NCI-H446 treated with DMSO at 0.1 percent for 48 hours (cell line): ENCODE measurements around the gene PPP2R3B.
"Not testable (repeated sequence)": the region's sequence is repeated elsewhere in the genome, so short reads cannot be mapped to it uniquely, and the experiment has no call there.

ENCODE experiments used
- DNase-seq: peaks from one replicate; lab custom pipeline; 2025; lab: John Stamatoyannopoulos, UW

PPP2R3B gene

DNA sequence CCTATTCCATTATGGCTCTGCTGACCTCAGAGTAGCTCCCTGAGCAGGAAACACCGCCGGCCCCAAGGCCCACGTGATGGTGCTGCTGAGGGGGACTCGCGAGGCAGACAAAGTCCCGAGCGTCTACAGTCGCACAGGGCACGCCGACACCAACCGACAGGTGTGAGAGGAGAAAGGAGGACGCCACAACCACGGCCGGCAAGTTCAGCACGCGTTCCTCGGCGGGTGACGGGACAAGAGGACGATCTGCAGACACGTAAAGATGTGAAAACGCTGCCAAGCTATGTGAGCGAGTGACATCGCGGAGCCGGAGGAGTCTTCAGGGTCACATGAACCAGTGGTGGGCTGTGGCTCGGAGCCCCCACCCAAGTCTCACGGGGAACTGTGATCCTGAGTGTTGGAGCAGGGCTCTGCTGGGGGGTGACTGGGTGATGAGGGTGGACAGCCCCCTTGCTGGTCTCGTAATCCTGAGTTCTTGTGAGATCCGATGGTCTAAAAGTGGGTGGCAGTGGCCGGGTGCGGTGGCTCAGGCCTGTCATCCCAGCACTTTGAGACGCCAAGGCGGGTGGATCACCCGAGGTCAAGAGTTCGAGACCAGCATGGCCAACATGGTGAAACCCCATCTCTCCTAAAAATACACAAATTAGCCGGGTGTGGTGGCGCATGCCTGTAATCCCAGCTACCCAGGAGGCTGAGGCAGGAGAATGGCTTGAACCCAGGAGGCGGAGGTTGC, 34.0 kb downstream of the PPP2R3B start:
- no peak for DNase-seq

DNA sequence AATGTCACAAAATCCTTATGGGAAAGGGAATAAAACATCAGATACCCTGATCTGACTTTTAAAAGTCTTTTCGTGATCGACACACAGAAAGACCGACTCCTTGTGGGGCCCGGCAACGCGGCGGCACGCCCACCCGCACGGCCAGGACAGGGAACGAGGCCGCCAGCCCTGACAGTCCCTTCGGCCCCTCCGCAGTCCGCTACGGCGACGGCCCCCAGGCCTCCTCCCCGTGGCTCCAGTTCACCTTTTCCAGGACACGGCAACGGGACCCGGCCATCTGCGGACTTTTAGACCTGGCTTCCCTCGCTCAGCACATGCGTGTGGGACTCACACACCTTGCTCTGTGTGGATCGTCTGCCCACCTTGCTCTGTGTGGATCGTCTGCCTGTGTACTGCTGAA, 34.5 kb downstream of the PPP2R3B start:
- DNase-seq: no peak

DNA sequence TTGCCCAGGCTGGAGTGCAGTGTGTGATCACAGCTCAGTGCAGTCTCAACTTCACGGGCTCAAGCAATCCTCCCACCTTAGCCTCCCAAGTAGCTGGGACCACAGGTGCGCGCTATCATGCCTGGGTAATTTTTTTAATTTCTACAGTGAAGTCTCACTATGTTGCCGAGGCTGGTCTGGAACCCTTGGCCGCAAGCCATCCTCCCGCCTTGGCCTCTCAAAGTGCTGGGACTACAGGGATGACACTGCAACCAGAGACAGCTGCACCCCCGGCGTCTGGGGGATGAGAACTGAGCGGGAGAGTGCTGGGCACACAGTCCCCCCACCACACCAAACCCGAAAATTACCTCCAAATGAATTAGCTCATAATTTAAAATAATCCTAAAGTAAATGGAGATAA, 35.0 kb downstream of the PPP2R3B start:
- no peak for DNase-seq

DNA sequence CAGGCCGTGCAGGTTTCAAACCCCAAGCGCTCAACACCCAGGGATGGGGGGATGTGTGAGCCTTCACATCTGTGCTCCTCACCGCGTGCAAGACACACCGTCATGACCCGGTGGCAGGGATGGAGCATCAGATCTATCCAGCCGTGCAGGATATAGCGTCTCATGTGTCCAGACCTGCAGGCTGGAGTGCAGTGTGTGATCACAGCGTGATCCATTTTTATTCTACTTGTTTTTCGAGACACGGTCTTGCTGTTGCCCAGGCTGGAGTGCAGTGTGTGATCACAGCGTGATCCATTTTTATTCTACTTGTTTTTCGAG, 35.4 kb downstream of the PPP2R3B start:
- DNase-seq: not testable (repeated sequence)

DNA sequence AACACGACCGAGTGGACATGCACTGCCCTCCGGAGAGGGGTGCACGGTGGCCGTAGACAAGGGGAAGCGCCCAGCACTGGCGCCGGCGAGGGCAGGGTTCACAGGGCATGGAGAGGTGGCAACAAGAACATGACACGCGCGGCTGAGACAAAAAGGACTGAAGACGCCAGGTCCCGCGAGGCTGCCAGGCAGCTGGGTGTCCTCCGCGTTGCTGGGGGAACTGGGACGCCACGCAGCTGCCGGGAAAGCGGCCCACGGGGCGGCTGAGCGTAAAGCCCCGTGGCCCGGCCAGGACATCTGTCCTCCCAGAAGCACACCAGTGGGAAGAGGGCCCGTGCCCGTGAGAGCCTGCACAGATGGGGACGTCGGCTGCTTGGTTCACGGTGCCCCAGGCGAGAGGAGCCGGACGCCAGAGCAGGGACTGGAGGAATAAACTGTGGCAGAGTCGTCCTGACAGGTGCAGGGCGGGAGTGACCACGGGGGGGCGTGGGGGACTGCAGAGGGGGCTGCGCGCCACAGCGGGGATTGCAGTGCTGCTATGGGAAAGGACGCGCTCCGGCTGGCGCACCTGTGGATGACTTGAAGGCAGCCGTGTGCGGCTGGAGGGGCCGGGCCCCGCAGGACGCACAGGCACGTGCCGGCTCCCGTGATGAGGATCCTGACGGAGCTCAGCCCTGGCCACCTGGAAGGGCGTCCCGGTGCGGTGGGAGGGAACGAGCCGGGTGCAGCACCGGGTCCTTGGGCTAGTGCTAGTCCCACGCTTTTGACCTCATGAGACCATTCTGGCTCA, 36.0 kb downstream of the PPP2R3B start:
- DNase-seq: no peak

DNA sequence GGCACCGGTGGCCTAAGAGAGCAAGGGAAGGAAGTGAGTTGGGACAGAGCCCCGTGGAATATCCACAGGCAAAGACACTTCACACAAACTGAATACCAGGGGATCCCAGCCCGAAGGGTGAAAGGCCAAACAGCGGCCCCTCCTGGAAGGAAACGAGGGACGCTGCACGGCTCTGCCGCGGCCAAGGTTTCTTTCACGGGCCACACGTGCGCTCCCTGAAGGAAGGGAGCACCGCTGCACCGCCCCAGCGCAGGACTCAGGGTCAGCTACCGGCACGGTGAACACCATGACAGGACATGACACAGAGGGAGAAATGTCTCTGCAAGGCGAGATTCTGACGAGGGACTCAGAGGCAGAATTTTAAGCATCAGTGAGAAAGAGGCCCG, 36.6 kb downstream of the PPP2R3B start:
- DNase-seq: no peak

DNA sequence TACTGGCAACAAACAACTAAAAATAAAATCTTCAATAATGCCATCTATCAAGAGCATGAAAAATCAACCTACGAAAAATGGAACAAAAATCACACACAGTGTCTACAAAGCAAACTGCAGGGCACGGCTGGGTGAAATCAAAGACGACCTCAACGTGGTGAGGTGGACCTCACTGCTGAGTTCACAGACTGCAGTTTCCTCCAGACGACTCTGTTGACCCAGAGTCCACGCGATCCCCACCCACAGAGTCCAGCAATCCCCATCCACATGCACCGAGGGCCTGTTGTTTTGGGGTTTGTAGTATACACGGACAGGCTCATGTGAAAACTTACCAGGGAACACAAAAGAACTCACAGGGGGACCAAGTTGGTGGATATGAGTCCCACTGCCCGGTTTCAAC, 37.0 kb downstream of the PPP2R3B start:
- no peak for DNase-seq

DNA sequence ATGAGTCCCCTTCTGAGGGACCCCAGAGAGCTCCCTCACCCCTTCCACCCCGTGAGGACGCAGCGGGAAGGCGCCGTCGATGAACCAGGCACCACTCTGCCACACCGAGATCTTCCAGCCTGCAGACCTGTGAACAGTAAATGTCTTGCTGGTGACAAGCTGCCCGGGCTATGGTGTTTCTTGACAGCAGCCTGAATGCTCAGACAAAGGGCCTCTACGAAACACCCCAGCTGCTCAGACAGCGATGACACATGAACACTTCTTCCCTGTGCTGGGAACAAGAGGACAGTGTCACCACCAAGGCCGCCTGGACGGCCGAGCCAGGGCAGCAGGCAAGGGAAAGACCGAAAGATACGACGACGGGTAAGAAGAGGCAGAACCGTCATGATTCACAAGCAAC, 37.5 kb downstream of the PPP2R3B start:
- DNase-seq: no peak

DNA sequence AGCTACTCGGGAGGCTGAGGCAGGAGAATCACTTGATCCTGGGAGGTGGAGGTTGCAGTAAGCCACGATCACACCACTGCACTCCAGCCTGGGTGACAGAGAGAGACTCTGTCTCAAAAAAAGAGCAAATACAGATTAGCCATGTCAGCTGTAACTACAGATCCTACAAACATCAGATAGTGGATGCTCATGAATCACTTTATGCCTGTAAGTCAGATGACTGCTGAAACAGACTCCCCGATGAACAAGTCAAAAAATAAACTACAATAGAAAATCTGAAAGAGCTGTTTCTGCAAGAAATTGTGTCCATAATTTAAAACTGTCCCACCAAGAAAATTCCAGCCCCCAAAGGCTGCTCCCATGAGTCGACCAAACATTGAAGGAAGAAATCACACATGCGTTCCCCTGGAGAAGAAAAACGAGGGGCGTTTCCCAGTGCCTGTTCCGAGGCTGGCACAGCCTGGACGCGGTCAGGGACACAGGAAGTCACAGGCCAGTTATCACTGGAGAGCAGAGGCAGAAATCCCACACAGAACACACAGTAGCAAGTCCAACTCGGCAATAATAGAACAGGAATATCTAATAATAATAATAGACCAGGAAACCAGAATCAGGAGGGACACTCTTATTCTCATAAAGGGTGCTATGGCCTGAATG, 38.1 kb downstream of the PPP2R3B start:
- no peak for DNase-seq

DNA sequence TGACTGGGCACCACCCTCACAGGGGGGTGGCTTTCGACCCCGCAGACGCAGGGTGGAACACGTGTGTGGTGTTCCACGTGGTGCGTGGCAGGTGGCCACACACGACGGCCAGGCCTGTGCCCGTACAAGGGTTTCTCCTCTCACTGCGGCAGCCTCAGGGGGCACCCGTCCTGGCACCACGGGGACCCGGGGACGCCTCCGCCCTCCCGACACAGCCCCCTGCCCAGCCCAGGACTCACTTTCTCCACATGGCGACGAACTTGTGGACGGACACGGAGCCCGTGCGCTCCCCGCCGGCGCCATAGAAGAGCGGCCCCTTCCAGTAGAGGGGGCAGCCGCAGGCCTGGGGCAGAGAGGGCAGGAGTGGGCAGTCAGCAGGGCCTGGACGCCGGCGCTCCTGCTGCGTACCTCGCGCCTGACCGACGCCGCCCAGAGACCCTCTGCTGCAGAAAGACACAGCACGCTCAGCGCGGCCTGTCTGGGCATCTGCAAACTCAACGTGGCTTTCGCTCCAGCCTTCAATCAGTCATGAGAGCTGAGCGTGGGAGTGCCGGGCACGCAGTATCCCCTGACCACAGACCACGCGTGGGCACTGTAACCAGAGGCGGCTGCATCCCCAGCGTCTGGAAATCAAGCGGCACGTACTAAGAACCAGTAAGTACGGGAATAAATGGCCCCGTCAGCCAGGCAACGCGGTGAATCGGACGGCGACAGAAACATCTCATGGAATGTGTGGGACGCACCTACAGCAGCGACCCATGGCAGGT, 39.2 kb downstream of the PPP2R3B start:
- no peak for DNase-seq

DNA sequence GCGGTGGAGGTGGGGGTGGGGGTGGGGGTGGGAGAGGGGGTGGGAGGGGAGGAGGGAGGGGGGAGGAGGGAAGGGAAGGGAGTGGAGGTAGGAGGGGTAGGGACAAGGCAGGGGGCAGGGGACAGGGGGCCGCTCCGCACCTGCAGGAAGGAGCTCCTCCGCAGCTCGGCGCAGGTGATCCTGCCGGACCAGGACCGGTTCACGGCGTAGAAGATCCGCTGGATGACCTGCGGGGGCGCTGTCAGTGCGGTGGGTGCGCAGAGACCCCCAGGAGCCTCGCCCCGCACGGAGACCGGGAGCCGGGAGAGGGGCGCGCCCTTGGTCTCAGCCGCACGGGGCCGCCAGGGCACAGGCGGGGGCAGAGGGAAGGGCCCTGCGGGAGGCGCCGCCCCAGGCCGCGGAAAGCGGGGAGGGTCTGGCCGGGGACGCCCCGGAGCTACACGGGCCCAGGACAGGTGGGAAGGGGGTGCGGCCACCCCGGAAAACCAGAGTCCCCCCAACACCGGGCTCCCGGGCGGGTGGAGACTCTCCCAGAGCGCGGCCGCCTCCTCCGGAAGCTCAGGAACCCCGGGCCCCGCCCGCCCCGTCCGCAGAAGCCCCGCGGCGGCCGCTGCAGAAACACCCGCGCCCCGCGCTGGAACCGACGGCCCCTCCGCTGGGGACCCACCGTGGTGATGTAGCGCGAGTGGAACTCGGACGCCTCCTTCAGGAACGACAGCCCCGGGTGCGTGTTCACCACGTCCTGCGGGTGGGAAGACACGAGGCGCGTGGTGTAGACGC, 40.5 kb downstream of the PPP2R3B start:
- no peak for DNase-seq

DNA sequence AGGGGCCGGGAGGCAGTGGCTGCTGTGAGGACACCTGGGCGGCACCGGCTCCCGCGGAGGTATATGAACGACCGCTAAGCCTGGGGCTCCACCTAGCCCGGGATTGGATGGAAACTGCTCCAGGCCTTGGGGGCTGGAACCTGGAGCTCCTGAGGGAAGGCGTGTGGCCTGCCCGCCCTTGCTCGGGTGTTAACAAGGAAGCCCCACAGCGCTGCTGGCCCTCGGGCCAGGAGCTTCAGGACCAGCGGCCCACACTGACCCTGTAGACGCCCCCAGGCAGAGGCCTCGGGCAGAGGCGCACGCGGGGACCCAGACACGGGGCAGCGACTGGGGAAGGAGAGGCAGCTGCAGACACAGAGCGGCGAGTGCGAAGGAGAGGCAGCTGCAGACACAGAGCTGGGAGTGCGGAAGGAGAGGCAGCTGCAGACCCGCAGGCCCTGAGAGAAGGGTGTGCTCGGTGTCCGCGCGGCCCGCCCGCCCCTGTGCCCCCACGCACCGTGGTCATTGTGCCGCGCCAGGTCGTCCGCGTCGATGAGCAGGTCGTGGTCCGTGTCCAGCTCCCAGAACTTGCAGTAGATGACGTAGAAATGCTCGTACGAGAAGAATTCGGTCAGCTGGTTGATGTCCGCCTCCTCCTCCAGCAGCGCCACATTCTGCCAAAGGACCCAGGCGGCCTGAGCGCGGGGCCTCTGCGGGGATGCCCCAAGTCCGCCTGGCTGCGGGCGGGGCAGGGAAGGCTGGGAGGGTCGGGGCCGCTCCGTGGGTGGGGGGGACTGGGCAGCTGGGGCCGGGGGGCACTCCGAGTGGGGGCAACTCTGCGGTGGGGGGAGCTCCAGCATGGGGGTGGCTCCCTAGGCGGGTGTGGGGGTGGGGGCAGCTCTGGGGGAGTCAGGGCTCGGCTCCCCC, 41.4 kb downstream of the PPP2R3B start:
- no peak for DNase-seq

DNA sequence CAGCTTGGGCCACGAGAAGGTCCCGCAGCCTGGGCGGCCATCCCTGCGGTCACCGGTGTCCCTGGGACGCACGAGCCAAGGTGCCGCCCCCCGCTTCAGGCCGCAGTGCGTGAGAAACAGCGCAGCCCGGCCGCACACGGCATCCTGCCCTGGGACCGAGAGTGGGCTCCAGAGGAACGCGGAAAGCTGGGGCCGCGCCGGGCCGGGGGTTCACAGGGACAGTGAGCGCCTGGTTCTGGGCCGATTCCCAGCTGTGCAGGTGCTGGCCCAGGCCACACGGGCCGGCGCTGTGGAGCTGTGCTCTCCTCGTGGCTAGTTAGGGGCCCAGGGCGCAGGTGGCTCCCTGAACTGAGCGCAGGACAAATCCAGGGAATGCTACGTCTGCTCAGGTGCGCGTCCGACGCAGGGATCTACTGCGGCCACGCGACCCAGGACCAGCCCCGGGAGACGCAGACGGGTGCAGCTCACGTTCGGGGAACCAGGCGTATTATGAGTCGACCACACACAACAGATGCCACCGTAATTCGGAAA, 42.3 kb downstream of the PPP2R3B start:
- no peak for DNase-seq

DNA sequence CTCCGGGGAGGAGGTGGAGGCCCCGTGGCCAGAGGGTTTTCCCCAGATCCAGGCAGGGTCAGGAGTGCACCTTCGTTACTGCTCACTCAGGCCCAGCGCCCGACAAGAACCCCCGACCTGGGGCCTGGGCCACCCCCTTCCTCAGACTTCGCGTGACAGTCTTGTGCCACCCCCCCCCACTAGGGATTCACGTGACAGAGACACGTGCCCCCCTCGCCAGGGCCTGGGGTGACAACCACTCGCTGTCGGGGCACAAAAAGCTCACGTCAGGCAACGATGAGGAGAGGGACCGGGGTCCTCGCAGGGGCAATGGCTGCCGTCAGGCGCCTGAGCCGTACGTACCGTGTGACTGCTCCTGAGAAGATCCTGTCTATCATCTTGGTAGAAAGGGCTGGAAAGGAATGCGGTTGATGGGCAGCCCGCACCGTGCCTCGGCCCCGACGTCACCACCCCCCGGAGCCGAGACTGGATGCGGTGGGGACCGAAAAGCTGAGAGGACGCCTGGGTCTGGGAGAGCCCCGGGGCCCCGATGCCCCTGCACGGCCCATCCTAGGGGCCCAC, 45.1 kb downstream of the PPP2R3B start:
- DNase-seq: no peak

DNA sequence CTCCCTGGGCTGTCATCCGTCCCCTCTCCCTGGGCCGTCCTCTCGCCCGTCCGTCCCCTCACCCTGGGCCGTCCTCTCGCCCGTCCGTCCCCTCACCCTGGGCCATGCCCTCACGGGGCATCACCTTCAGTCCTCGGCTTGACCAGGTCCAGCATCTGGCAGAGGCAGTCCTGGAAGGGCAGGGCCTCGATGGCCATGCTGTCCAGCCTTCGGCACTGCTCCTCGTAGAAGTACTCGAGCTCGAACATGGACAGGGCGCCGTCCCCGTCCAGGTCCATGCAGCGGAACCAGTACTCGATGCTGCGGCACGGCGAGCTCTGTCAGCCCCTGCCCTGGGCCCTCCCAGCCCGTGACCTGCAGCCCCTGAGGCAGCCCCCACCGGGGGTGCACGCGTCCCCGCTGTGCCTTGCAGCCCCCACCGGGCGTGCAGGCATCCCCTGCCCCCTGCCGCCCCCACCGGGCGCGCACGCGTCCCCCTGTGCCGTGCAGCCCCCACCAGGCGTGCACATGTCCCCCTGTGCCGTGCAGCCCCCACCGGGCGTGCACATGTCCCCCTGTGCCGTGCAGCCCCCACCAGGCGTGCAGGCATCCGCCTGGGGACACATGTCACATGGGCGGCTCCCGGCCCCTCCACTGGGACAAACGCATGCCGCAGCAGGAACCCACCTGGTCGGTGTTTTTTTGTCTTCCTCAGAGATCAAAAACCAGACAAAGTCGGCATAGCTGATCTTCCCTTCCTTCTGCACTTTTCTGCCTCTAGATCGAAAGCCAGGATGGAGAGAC, 45.9 kb downstream of the PPP2R3B start:
- DNase-seq: no peak

DNA sequence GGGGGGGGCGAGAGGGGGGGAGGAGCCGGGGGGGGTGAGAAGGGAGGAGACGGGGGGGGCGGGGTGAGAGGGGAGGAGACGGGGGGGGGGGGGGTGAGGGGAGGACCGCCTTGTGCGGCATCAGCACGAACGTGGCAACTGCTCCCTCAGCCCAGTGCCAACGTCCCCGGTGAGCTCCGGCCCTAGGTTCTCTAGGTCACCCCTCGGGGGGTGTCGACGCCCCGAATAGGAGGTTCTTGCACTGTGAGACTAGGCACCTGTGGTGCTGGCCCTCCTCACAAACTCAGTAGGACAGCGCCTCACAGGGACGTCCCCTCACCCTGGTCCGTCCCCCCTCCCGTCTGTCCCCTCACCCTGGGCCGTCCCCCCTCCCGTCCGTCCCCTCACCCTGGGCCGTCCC, 46.6 kb downstream of the PPP2R3B start:
- no peak for DNase-seq

DNA sequence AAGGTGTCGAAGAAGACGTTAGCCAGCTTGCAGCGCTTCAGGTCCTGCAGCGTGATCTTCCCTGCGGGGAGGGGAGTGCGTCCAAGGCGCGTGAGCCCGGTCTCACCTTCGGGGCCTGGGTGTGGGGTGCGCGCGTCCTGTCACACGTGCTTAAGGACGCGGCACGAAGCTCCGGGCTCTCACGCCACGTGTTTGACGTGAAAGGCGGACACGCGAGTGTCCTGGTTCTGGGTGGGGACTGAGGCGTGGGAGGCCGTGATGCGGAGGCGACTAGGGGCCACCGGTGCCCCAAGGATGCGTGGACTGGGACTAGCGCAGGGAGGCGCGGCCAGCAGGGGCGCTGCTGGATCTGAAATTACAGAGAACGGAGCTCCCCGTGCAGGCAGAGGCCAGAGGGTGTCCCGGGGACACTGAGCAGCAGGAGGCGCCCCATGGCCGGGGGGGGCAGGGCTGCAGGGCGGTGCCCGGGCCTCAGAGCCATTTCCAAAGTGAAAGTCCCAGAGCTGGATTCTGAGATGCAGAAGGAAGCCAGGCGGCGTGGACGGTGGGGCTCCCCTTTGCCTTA, 47.8 kb downstream of the PPP2R3B start:
- no peak for DNase-seq

DNA sequence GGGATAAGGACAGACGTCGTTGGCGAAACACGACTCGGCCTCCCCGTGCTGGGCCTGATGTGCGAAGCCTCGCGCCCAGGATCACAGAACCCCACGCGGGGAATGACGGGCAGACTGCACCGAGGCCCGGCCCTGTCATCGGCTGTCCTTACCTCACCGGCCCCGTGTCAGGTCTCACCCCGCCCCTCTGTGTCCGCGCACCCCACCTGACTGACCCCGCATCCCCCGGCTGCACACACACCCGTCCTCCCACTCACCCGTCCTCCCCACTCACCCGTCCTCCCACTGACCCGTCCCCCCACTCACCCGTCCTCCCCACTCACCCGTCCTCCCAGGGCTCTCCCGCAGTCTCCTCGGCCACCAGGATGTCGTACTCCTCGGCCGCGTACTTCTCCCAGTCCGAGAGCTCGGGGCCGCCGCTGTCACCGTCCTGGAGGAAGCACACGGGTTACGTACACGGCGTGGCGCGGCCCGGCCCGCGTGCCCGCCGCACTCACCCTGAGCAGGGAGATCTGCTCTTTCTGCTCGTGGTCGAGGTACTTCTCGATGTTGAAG, 48.3 kb downstream of the PPP2R3B start:
- DNase-seq: no peak
